HepG2 (cell line): Measurements from ENCODE around the gene ADGRE2. TPM values are rescaled to one million over a fixed set of nuclear protein-coding genes. Genes with fewer than 3 reads are reported as not detected.

ENCODE experiments used
- ATAC-seq: fragments of 200-7000 bp; cut with Tn5 transposase; 3 replicates; pipeline ENCODE4 v1.9.1; 2020; ENCODE audit warnings: mild to moderate bottlenecking, moderate library complexity
- BruUV-seq: library from RNA; stranded (reverse); fragments of 400-500 nt; replicated peaks from 2 replicates; lab custom pipeline; 2021; lab: Mats Ljungman, UMichigan
- CTCF ChIA-PET: fragments of 300-600 bp; formaldehyde crosslinking; extraction: SDS; loops from one replicate; lab custom pipeline; 2021; ENCODE audit warnings: low total read pairs, inconsistent platforms, low intra/inter-chr PET ratio; lab: Yijun Ruan, JAX
- POLR2A ChIA-PET: fragments of 350-600 bp; sonication (Branson Sonifier 250); formaldehyde crosslinking; loops from one replicate; lab custom pipeline; 2020; ENCODE audit warnings: antibody characterized with exemption, inconsistent platforms; lab: Yijun Ruan, JAX
- DNase-seq: peaks from one replicate; pipeline ENCODE4 v3.0.0-alpha.2; 2015; ENCODE audit warnings: low spot score
- FAIRE-seq: peaks from 3 replicates; lab custom pipeline; 2011; peaks lifted over from hg19 to GRCh38; lab: Jason Lieb, UNC
- H2AFZ ChIP-seq: one replicate; pipeline ENCODE4 v1.6.1; 2011; ENCODE audit warnings: low read length, inconsistent platforms
- H3K27ac ChIP-seq: fragments of 300-600 bp; 3 replicates; pipeline ENCODE4 v1.8.0; 2011; ENCODE audit warnings: mixed run types, mild to moderate bottlenecking, mixed read lengths, low read length, inconsistent platforms; ENCODE audit not compliant: insufficient read depth; ENCODE audit errors: extremely low read length
- H3K27me3 ChIP-seq, 2 experiments: fragments of 200-600 bp in 1 of 2; 2 replicates in 1 of 2; 3 replicates in 1 of 2; pipeline versions ENCODE4 v1.6.0 to v1.8.0; 2011; ENCODE audit warnings: low read length in 2 of 2, mild to moderate bottlenecking in 2 of 2, moderate library complexity in 2 of 2, inconsistent platforms in 1 of 2; ENCODE audit not compliant: insufficient read depth in 2 of 2, control insufficient read depth in 1 of 2
- H3K36me3 ChIP-seq, 2 experiments: fragments of 200-600 bp in 1 of 2; replicated peaks in 1 of 2; 2 replicates in 1 of 2; 3 replicates in 1 of 2; pipeline versions ENCODE4 v1.5.1 to v1.8.0; 2011; ENCODE audit warnings: low read length in 2 of 2, inconsistent platforms in 1 of 2; ENCODE audit not compliant: insufficient read depth in 2 of 2, control insufficient read depth in 1 of 2
- H3K4me1 ChIP-seq: 2 replicates; pipeline ENCODE4 v1.5.1; 2012; ENCODE audit warnings: low read length, inconsistent platforms; ENCODE audit not compliant: insufficient read depth
- H3K4me2 ChIP-seq: 2 replicates; pipeline ENCODE4 v1.6.0; 2011; ENCODE audit warnings: low read depth, low read length, inconsistent platforms
- H3K4me3 ChIP-seq, 3 experiments: fragments of 200-600 bp in 1 of 3; sonication (generic), shearing (Covaris generic) in 1 of 3; replicated peaks in 1 of 3; 2 replicates each; pipeline ENCODE4 v1.5.1; 2011 to 2016; ENCODE audit warnings: low read length in 3 of 3, inconsistent platforms in 2 of 3, low read depth in 2 of 3, mild to moderate bottlenecking in 2 of 3, control low read depth in 1 of 3, mixed read lengths in 1 of 3; ENCODE audit not compliant: insufficient read depth in 1 of 3
- H3K79me2 ChIP-seq: one replicate; pipeline ENCODE4 v1.6.1; 2011; ENCODE audit warnings: low read length, inconsistent platforms; ENCODE audit not compliant: insufficient read depth
- H3K9ac ChIP-seq: 2 replicates; pipeline ENCODE4 v1.6.0; 2011; ENCODE audit warnings: mild to moderate bottlenecking, low read depth, low read length, inconsistent platforms; ENCODE audit not compliant: insufficient read depth
- H3K9me3 ChIP-seq: 2 replicates; pipeline ENCODE4 v1.5.1; 2012; ENCODE audit warnings: mild to moderate bottlenecking, low read length
- H4K20me1 ChIP-seq: 2 replicates; pipeline ENCODE4 v1.6.0; 2011; ENCODE audit warnings: inconsistent platforms, mild to moderate bottlenecking, low read length, moderate library complexity; ENCODE audit not compliant: insufficient read depth
- CENPX ChIP-seq: sonication (generic); formaldehyde crosslinking; IDR thresholded peaks from 2 replicates; pipeline ENCODE4 v1.9.0; 2021; ENCODE audit warnings: mild to moderate bottlenecking, missing genetic modification reagents, moderate library complexity
- HOXA7 ChIP-seq: sonication (generic); formaldehyde crosslinking; IDR thresholded peaks from 2 replicates; pipeline ENCODE4 v1.8.1; 2022; ENCODE audit warnings: mild to moderate bottlenecking, missing genetic modification reagents, moderate library complexity
- NFKBIZ ChIP-seq: IDR thresholded peaks from 2 replicates; pipeline ENCODE4 v1.6.1; 2018; ENCODE audit warnings: missing genetic modification reagents, missing compliant biosample characterization
- TAF1 ChIP-seq: sonication (generic); formaldehyde crosslinking; IDR thresholded peaks from 2 replicates; pipeline ENCODE4 v1.4.0; 2020; ENCODE audit warnings: missing genetic modification reagents
- YEATS2 ChIP-seq: sonication (generic); formaldehyde crosslinking; IDR thresholded peaks from 2 replicates; pipeline ENCODE4 v1.4.0; 2020; ENCODE audit warnings: missing genetic modification reagents, borderline replicate concordance
- ZFP36 ChIP-seq: fragments of 150-350 bp; IDR thresholded peaks from 2 replicates; pipeline ENCODE4 v1.6.1; 2018; ENCODE audit warnings: borderline replicate concordance, low read length, low read depth; ENCODE audit not compliant: partially characterized antibody
- ZNF30 ChIP-seq: sonication (generic); formaldehyde crosslinking; IDR thresholded peaks from 2 replicates; pipeline ENCODE4 v1.5.0; 2020; ENCODE audit warnings: mild to moderate bottlenecking, missing genetic modification reagents
- ZNF432 ChIP-seq: sonication (generic); formaldehyde crosslinking; IDR thresholded peaks from 2 replicates; pipeline ENCODE4 v1.5.0; 2020; ENCODE audit warnings: missing genetic modification reagents, mild to moderate bottlenecking, borderline replicate concordance
- ZNF546 ChIP-seq: sonication (generic); formaldehyde crosslinking; conservative IDR thresholded peaks from 2 replicates; pipeline ENCODE4 v1.8.1; 2023; ENCODE audit warnings: mild to moderate bottlenecking, missing genetic modification reagents
- ZNF607 ChIP-seq: sonication (generic); formaldehyde crosslinking; IDR thresholded peaks from 2 replicates; pipeline ENCODE4 v1.5.1; 2020; ENCODE audit warnings: missing genetic modification reagents, mild to moderate bottlenecking, borderline replicate concordance
- ZNF775 ChIP-seq: sonication (generic); formaldehyde crosslinking; IDR thresholded peaks from 2 replicates; pipeline ENCODE4 v1.4.0; 2020; ENCODE audit warnings: missing genetic modification reagents, mild to moderate bottlenecking, moderate library complexity, borderline replicate concordance
- WGBS: methylation state at CpG from one replicate; pipeline ENCODE4 v1.1.6; 2017; ENCODE audit warnings: low lambda C conversion rate; 5-methylcytosine and 5-hydroxymethylcytosine counted together
- in situ Hi-C: cut with HindIII; loops from 2 replicates; pipeline ENCODE4 v1.10.0; 2017; ENCODE audit warnings: low pct_unique_long_range_greater_than_20kb; ENCODE audit not compliant: extremely low pct_ligation_motif_present
- intact Hi-C: fragments of 100-400 bp; cut with micrococcal nuclease; formaldehyde crosslinking; loops from one replicate; pipeline ENCODE4 v1.10.0; 2022; ENCODE audit not compliant: unreplicated experiment
- polyA plus RNA-seq, 8 experiments: library from polyadenylated mRNA; depleted of rRNA in 3 of 8; stranded (reverse) in 7 of 8; unstranded in 1 of 8; fragments of >200 nt; fragmentation: Illumina TruSeq in 4 of 8; extraction: Trizol in 4 of 8; gene quantifications; 2 replicates each; pipeline versions ENCODE4 v1.2.1 to v1.2.3, GENCODE V29; 2011 to 2016; ENCODE audit warnings: low read depth in 4 of 8, missing spikeins in 1 of 8, mixed read lengths in 1 of 8; ENCODE audit not compliant: insufficient read depth in 1 of 8
- total RNA-seq, 5 experiments: library from RNA; depleted of rRNA; stranded (reverse); fragments of >200 nt; fragmentation: Illumina TruSeq; extraction: Trizol; gene quantifications; 2 replicates each; pipeline ENCODE4 v1.2.3, GENCODE V29; 2016; ENCODE audit warnings: low read depth in 1 of 5
- TF ChIP-seq, protein P1 (sequence below): IDR thresholded peaks from 2 replicates; pipeline ENCODE4 v1.6.1; 2016; ENCODE audit warnings: missing compliant biosample characterization, missing genetic modification reagents, borderline replicate concordance
- TF ChIP-seq, protein P2 (sequence below): sonication (generic); formaldehyde crosslinking; IDR thresholded peaks from 2 replicates; pipeline ENCODE4 v1.5.0; 2020; ENCODE audit warnings: missing genetic modification reagents, mild to moderate bottlenecking, borderline replicate concordance
- TF ChIP-seq, protein P3 (sequence below): sonication (generic); formaldehyde crosslinking; IDR thresholded peaks from 2 replicates; pipeline ENCODE4 v1.5.0; 2020; ENCODE audit warnings: missing genetic modification reagents
- TF ChIP-seq, protein P4 (sequence below): sonication (generic); formaldehyde crosslinking; IDR thresholded peaks from 2 replicates; pipeline ENCODE4 v1.4.0; 2020; ENCODE audit warnings: mild to moderate bottlenecking, missing genetic modification reagents

Gene ADGRE2
- total and polyA plus RNA-seq, 2 of the 13 experiments (the other 11 are each of a cell fraction or from before 2014, with no cell fraction given), result 0.04 TPM; not detected in 1

DNA sequence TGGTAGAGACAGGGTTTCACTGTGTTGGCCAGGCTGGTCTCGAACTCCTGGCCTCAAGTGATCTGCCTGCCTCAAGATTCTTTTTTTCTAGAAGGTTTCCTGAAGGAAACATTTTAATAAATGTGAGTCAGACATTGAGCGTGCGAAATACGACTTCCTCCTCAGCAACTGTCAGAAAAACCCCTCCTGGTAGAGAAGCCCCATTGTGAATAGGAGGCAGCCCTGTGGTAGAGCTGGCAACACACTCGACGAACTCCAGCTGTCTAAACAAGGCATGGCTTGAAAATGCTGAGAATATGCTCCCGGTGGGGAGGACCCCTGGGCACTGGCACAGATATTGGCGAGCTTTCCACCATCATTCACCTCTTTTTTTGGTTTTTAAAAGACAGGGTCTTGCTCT, 78.7 kb downstream of the ADGRE2 start:
- no peaks in the 10 kb centered on the region for H3K9me3 ChIP-seq
- CTCF ChIA-PET, result no interaction called here
- TF ChIP-seq, protein P1, sequence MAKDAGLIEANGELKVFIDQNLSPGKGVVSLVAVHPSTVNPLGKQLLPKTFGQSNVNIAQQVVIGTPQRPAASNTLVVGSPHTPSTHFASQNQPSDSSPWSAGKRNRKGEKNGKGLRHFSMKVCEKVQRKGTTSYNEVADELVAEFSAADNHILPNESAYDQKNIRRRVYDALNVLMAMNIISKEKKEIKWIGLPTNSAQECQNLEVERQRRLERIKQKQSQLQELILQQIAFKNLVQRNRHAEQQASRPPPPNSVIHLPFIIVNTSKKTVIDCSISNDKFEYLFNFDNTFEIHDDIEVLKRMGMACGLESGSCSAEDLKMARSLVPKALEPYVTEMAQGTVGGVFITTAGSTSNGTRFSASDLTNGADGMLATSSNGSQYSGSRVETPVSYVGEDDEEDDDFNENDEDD (CRISPR knock-in tag), result no peak
- TF ChIP-seq TAF1 (CRISPR knock-in tag) (no peak), ZNF775 (CRISPR knock-in tag) (no peak), YEATS2 (CRISPR knock-in tag) (no peak), HOXA7 (CRISPR knock-in tag) (no peak), ZNF30 (CRISPR knock-in tag) (no peak), ZNF607 (no peak), CENPX (no peak), ZFP36 (no peak), NFKBIZ (CRISPR knock-in tag) (no peak), ZNF546 (CRISPR knock-in tag) (no peak), ZNF432 (no peak)
- TF ChIP-seq, protein P2, sequence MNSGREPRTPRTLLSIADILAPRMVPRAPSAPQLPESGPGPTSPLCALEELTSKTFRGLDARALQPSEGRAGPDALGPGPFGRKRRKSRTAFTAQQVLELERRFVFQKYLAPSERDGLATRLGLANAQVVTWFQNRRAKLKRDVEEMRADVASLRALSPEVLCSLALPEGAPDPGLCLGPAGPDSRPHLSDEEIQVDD (CRISPR knock-in tag), result no peak
- TF ChIP-seq, protein P3, sequence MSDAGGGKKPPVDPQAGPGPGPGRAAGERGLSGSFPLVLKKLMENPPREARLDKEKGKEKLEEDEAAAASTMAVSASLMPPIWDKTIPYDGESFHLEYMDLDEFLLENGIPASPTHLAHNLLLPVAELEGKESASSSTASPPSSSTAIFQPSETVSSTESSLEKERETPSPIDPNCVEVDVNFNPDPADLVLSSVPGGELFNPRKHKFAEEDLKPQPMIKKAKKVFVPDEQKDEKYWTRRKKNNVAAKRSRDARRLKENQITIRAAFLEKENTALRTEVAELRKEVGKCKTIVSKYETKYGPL (CRISPR knock-in tag), result no peak
- TF ChIP-seq, protein P4, sequence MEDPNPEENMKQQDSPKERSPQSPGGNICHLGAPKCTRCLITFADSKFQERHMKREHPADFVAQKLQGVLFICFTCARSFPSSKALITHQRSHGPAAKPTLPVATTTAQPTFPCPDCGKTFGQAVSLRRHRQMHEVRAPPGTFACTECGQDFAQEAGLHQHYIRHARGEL (CRISPR knock-in tag), result no peak
- H3K36me3 ChIP-seq, result peaks cover 9 to 56% of the 10 kb centered on the region in 2 experiments; a peak in 4 of 5 replicates
- H4K20me1 ChIP-seq, result no peaks in the 10 kb centered on the region
- DNase-seq, result no peak
- H3K4me3 ChIP-seq, result no peak overlapping the region
- no TSS peak for BruUV-seq
- H3K4me2 ChIP-seq, result no peak overlapping the region
- H3K79me2 ChIP-seq, result no peaks in the 10 kb centered on the region
- no peak overlapping the region for H2AFZ ChIP-seq
- no peaks in the 10 kb centered on the region for H3K4me1 ChIP-seq
- WGBS, result 89% methylated on average over 8 of the region's 8 CpGs
- ATAC-seq, result no peak
- FAIRE-seq, result no peak
- no peaks in the 10 kb centered on the region for H3K27me3 ChIP-seq
- H3K27ac ChIP-seq, result no peak overlapping the region
- in situ Hi-C loops (no loop called here), intact Hi-C loops (no loop called here)
- no peak overlapping the region for H3K9ac ChIP-seq
- POLR2A ChIA-PET, result no interaction called here
